Stimulated activated CD4-positive, alpha-beta T cell treated with anti-CD3 and anti-CD28 coated beads, Interleukin-2, amount 100 ng/mL, for 4 hours (primary cell): ENCODE data around the gene NCKAP5.

Experiments
- DNase-seq: peaks from one replicate; pipeline ENCODE4 v3.0.0-alpha.2; 2020; ENCODE audit warnings: low read depth

The NCKAP5 gene

DNA sequence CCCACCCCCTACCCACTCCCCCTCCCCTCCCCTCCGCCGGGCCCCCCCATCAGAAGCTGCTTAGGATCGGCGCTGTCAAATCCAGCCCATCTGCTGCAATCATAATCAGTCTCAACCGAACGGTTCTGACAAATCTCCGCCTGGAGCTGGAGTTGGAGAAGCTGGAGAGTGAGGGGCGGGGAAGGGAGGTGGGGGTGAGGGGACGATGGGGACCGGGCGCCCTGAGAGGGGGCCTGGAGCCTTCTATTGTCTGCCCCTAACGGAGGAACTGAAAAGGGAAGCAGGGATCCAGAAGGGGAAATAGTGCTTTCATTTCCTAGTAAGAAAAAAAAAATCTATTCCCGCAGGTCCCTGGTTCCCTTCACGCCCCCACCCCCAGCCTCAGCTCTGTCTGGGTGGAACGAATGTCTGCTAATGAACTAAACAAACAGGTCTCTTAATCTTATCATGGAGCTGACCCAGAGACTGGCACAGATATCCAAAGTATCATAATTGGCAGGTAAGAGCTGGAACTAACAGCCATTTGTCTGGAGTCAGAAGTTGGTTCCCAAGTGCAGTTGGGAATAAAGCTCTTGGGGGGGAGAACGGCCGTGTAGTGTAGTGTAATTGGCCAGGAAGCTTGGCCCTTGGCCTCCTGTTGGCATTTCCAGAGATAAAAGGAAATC lies 301.2 kb downstream of the NCKAP5 start:
- DNase-seq, result no peak

GRCh38 chr2:133266041-133266925 lies 302.0 kb downstream of the NCKAP5 start:
- no peak for DNase-seq

GRCh38 chr2:133265432-133265949 lies 302.8 kb downstream of the NCKAP5 start:
- DNase-seq, result no peak

- DNase-seq, result no peak
These were observed 303.3 kb downstream of the NCKAP5 start for GRCh38 chr2:133264989-133265401.

DNA sequence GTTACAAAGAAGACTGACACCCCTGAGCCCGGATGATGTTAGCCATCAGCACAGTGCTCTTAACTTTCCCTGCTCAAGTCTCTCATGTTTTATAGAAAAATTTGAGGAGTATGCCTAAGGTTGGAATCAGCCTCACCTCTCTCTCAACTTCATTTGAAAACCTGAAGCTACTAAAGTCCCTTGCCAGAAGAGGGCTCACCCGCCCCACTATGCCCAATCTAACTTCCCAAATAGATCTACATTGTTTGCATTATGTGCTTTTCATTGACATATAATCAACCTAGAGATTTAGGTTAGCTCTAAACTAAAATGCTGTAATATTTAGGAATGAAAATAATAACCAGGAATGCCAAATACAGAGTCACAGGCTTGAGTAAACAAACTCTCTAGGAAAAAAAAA lies 305.4 kb downstream of the NCKAP5 start:
- DNase-seq, result no peak

DNA sequence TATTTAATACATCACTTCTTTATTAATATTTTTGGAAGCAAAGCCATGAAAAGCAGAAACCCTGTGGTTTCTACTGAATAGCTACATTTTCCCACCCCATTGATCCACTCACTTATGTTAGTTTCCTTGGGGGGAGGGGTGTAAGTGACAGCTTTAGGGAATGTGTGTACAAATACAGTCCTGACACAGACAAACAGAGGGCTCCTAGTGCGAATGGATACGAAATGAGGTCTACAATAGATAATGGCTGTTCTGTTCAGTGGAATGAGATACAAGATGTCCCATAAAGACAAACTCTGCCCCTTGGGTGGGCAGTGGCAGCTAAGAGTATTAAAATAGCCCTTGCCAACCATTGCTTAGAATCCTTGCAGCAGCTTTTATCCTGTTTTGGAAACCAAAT lies 312.9 kb downstream of the NCKAP5 start:
- no peak for DNase-seq

- no peak for DNase-seq
These were observed 314.5 kb downstream of the NCKAP5 start for GRCh38 chr2:133253793-133254192.

- DNase-seq, result no peak
These were observed 315.4 kb downstream of the NCKAP5 start for GRCh38 chr2:133252780-133253355.

DNA sequence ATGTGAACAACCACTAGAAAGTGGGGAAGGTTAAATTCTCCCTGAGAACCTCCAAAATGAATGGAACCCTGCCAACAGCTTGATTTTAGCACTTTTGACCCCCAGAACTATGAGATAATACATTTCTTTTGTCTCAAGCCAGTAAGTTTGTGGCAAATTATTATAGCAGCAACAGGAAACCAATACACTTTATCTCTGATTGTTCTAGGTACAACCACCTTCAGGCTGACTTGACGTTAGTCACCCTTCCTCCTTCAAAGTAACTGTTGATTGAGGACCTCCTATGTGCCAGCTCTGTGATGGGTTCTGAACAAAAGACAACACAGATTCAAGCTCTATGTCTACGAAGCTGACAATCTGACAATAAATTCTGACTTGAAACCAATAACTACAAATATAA lies 318.9 kb downstream of the NCKAP5 start:
- no peak for DNase-seq

GRCh38 chr2:133248264-133248663 lies 320.0 kb downstream of the NCKAP5 start:
- DNase-seq, result no peak

DNA sequence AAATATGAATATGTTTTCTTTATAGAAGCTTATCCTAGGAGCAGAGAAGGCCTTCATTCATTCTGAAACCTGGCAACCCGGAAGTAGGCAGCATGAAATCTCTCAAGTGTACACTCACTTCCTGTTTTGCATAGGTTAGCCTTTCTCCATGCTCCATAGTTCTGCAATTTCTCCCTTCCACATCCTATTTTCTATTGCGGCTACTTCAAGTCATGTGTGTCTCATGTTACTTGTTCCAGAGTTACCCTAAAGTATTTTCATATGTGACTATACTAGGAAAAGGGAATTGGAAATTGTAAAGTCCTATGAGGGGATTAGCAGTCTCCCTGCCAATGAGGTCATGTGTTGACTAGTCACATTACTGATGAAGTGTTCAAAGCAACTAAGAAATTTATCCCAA lies 320.6 kb downstream of the NCKAP5 start:
- DNase-seq, result no peak

GRCh38 chr2:133241224-133241571 lies 327.1 kb downstream of the NCKAP5 start:
- DNase-seq, result no peak

- no peak for DNase-seq
These were observed 327.6 kb downstream of the NCKAP5 start for GRCh38 chr2:133240491-133241223.

DNA sequence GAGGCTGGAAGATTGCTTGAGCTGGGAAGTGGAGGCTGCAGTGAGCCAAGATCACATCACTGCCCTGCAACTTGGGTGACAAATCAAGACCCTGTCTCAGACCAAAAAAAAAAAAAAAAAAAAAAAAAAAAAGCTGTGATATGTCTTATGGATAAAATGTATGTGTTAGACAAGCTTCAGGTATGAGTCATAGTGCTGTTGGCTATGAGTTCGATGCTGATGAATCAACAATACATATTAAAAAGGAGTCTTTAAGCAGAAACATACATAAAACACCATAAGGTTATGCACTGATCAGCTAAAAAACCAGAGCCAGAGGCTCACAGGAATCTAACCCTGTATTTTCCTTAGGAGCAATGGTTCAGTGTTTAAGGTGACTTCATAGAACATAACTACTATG lies 332.3 kb downstream of the NCKAP5 start:
- no peak for DNase-seq

DNA sequence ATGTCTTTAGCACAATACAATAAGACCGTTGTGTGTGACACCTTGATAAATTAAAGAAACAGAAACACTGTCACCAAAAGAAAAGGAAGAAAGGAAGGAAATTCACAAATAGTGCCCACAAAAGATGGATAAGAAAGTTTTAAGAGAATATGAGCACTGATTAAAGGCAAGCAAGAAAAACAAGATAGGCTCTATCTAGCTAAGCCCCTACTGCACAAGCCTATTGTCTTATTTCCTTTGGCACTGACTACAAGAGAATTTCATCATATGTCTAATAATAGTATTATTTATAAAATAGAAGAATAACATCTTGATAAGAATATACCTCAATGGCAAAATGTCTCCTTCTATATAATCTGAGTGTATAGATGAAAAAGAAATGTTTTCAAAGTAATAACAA lies 335.7 kb downstream of the NCKAP5 start:
- DNase-seq, result no peak

- DNase-seq, result no peak
These were observed 337.0 kb downstream of the NCKAP5 start for GRCh38 chr2:133231264-133231663.

GRCh38 chr2:133229974-133230373 lies 338.3 kb downstream of the NCKAP5 start:
- no peak for DNase-seq

GRCh38 chr2:133223226-133223625 lies 345.0 kb downstream of the NCKAP5 start:
- DNase-seq, result no peak

DNA sequence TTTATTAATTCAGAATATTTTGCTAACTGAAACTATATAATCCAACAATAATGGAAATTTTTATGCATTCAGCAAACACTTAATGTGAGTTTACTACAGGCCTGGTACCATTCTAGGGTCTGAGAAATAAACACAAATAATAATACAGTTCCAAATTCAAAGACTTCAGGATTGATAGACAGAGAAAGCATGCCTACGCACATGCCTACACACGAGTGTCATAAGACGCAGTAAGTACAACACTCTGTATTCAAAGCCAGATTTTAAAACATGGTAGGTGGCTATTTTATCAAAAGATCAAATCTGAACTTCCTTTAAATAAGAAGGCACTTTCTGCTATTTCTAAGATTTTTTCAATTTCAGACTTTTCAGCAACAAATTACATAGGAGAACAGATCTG lies 346.9 kb downstream of the NCKAP5 start:
- no peak for DNase-seq

DNA sequence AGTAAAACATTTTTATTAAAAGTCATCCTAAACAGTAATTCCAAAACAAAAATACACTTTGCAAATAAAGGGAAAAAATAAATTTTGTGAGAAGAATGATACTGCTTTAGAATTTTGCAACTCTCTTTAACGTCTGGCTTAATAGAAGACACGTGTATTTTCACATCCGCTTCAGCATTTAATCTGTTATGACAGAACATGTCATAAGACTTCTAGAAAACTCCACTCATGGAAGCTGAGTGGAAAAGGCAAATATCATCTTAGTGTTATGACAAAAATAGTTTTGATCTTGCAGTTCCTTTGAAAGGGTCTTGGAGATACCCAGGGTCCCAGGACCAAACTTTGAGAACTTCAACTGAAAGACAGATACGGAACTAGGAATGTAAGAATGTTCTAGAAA lies 350.1 kb downstream of the NCKAP5 start:
- no peak for DNase-seq

- DNase-seq, result no peak
These were observed 352.8 kb downstream of the NCKAP5 start for GRCh38 chr2:133215477-133215876.

DNA sequence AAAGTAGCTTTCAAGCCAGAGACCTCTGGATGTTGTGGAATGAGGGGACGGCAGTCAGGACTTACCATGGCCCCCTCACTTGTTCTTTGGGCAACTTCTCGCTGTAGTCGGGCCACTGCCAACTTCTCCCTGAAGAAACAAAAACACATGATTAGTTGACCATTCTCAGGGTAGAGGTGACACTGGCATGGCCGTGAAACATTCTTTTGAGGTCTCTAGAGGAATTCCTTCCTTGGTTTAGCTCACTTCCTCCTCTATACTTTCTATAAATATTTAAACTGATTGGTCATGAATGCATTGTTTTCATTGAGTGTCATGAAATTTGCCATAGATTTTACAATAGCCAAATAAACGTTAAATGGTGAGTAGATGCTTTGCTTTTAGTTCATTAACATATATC lies 354.6 kb downstream of the NCKAP5 start:
- no peak for DNase-seq
